H7 (cell line): ENCODE results near the gene TUBG1. TPM values are rescaled to one million over a fixed set of nuclear protein-coding genes. Genes with fewer than 3 reads are reported as not detected.
A peak's percentile ranks its signal among the peaks of the same experiment; 100 is the strongest.

Experiments
- DNase-seq: peaks from one replicate; pipeline ENCODE4 v3.0.0; 2012
- H3K27me3 ChIP-seq: 2 replicates; pipeline ENCODE4 v1.6.0; 2011; ENCODE audit warnings: mild to moderate bottlenecking, low read length; ENCODE audit not compliant: control insufficient read depth, insufficient read depth
- H3K36me3 ChIP-seq: replicated peaks from 2 replicates; pipeline ENCODE4 v1.5.1; 2011; ENCODE audit warnings: low read length; ENCODE audit not compliant: control insufficient read depth, insufficient read depth
- H3K4me3 ChIP-seq: 2 replicates; pipeline ENCODE4 v1.5.1; 2011; ENCODE audit warnings: low read depth, mild to moderate bottlenecking, control low read depth, low read length, moderate library complexity; ENCODE audit not compliant: insufficient read depth
- total RNA-seq: library from RNA; depleted of rRNA; stranded (reverse); fragments of >200 nt; shearing (Covaris generic); gene quantifications from 2 replicates; pipeline ENCODE4 v1.2.3, GENCODE V29; 2014; rRNA removed

The TUBG1 gene
- 147 and 158 TPM in 2 replicates for total RNA-seq

GRCh38 chr17:42609182-42609813 lies at the start of gene TUBG1, which contains the start of gene RETREG3:
TSS of gene TUBG1 (plus strand) at chr17:42609683. CDS start at chr17:42609738, 55 bp downstream.
TSS of gene RETREG3 (minus strand) at chr17:42609374. CDS start at chr17:42609324, 50 bp downstream.
- DNase-seq = peak; percentile 100
- Histone ChIP-seq H3K27me3 (no peaks in the 10 kb centered on the region), H3K4me3 (peak within 1 kb of the TSS; percentile 99), H3K36me3 (peaks cover 19% of the 10 kb centered on the region)

- Histone ChIP-seq H3K4me3 (no peak overlapping the region), H3K27me3 (no peaks in the 10 kb centered on the region), H3K36me3 (peaks cover 12% of the 10 kb centered on the region)
- no peak for DNase-seq
Measured at GRCh38 chr17:42560246-42560645, 49.2 kb upstream of the TUBG1 start.

DNA sequence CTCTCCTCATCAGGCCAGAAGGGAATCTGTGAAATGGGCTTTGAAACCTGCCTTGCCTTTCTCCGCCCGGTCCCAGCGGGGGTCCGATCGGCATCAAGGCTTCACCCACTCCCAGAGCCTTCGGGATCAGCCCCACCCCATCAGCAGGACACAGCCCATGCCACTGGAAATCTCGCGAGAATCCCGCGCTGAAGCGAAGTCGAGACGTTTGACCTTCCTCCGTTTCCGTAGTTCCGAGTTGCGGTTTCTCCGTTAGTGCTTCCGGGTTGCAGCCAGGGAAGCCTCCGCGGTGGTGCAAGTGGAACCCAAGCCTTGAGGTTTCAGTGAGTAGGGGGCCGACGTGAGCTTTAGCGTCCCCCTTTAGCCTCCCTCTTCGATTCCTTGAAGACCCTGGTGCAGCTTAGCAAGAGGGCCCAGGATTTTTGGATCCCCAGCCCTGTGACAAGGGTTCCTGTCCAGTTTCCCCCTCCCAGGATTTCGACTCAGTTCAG lies 47.5 kb upstream of the TUBG1 start, which contains the start of gene COASY:
COASY (plus strand) TSS at position 252 of the 491 bp plus-strand sequence. CDS start 475 bp downstream, outside the sequence.
- H3K4me3 ChIP-seq = peak within 1 kb of the TSS; percentile 92
- H3K36me3 ChIP-seq = peaks cover 16% of the 10 kb centered on the region
- no peaks in the 10 kb centered on the region for H3K27me3 ChIP-seq
- DNase-seq = peak; percentile 98

DNA sequence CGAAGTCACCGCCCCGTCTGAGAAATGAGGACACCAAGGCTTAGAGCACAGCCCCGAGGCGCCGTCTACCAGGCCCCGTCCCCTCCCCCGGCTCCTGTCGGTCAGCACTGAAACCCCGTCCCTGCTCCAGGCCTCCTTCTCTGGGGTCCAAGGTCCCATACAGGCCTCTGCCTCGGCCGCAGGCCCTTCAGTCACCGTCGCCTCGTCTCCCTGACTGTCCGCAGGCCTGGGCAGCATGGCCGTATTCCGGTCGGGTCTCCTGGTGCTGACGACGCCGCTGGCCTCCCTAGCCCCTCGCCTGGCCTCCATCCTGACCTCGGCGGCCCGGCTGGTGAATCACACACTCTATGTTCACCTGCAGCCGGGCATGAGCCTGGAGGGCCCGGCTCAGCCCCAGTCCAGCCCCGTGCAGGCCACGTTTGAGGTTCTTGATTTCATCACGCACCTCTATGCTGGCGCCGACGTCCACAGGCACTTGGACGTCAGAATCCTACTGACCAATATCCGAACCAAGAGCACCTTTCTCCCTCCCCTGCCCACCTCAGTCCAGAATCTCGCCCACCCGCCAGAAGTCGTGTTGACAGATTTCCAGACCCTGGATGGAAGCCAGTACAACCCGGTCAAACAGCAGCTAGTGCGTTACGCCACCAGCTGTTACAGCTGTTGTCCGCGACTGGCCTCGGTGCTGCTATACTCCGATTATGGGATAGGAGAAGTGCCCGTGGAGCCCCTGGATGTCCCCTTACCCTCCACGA lies 46.9 kb upstream of the TUBG1 start:
- peak overlapping the region; percentile 92 for H3K4me3 ChIP-seq
- H3K27me3 ChIP-seq = no peaks in the 10 kb centered on the region
- H3K36me3 ChIP-seq = peaks cover 16% of the 10 kb centered on the region
- DNase-seq = peak; percentile 79

DNA sequence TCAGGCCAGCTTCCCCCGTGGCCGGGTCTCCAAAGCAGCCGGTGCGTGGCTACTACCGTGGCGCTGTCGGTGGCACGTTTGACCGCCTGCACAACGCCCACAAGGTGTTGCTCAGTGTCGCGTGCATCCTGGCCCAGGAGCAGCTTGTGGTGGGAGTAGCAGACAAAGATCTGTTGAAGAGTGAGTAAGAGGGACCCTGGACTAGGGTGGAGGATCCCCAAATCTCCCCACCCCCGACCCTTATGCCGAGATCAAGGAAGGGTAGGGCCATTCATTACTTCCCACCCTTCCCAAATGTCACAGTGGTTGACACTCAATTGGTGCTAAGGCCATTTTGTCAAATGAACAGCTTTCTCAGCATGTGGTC lies 46.4 kb upstream of the TUBG1 start:
- peak overlapping the region; percentile 92 for H3K4me3 ChIP-seq
- no peaks in the 10 kb centered on the region for H3K27me3 ChIP-seq
- DNase-seq = no peak
- peaks cover 16% of the 10 kb centered on the region for H3K36me3 ChIP-seq

GRCh38 chr17:42563543-42563942 lies 45.9 kb upstream of the TUBG1 start:
- Histone ChIP-seq H3K4me3 (no peak overlapping the region), H3K36me3 (peaks cover 17% of the 10 kb centered on the region), H3K27me3 (no peaks in the 10 kb centered on the region)
- DNase-seq = peak; percentile 15

GRCh38 chr17:42563950-42564349 lies 45.5 kb upstream of the TUBG1 start:
- DNase-seq = no peak
- no peaks in the 10 kb centered on the region for H3K27me3 ChIP-seq
- H3K36me3 ChIP-seq = peaks cover 21% of the 10 kb centered on the region
- H3K4me3 ChIP-seq = no peak overlapping the region

- Histone ChIP-seq H3K27me3 (no peaks in the 10 kb centered on the region), H3K4me3 (no peak overlapping the region), H3K36me3 (peaks cover 29% of the 10 kb centered on the region)
- peak; percentile 15 for DNase-seq
Measured at GRCh38 chr17:42564815-42565522, 44.5 kb upstream of the TUBG1 start.

DNA sequence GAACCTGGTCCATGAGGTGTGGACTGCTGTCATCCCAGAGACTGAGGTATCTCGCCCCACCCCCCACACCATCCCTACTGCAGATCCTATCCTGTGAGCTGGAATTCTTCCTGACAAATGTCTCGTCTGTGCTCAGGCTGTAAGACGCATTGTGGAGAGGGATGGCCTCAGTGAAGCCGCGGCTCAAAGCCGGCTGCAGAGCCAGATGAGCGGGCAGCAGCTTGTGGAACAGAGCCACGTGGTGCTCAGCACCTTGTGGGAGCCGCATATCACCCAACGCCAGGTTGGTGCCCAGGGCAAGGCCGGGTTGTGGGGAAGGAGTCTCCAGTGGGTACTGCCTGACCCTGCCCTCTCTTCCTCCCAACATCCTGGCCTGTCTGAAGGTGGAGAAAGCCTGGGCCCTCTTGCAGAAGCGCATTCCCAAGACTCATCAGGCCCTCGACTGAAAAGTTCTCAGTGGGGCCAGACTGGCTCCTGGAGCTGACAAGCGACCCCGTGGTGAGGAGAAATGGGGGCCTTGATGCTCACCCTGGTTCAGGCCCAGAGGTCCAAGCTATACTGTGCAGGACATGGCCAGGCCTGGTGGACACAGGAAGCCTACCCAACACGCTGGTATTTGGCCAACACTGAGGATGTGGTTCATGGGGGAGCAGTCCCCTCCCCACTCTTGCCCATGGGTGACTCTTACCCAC lies 43.8 kb upstream of the TUBG1 start:
- no peak overlapping the region for H3K4me3 ChIP-seq
- no peaks in the 10 kb centered on the region for H3K27me3 ChIP-seq
- peak; percentile 34 for DNase-seq
- H3K36me3 ChIP-seq = peaks cover 34% of the 10 kb centered on the region

DNA sequence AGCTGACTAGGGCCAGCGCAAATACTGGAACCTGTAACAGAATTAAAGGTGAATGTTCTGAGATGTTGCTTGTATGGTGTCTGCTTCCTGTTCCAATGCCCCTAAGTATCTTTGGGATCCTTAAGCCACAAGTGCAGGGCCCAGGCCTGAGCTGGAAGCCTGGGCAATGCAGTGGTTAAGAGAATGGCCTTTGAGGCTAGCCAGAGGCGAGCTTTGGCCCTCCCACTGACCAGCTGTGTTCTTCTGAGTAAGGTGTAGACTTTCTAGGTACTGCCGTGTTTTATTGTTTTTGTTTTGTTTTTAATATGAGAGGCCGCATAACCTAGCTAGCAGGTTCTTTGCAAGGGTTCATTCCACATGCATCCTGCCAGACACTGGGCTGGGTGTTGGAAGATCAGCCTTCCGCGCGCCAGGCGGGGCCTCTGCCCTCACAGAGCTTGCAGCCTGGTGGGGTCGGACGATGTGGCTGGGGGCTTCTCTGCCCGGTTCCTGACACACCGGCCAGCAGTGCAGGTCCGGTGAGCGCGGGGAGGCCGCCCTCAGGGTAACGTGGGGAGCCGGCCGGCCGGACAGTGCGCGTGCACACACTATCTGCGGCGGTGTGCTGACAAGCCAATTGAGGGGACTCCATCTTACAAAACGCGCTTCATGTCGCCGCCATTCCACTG lies 43.1 kb upstream of the TUBG1 start:
- peaks cover 35% of the 10 kb centered on the region for H3K36me3 ChIP-seq
- no peaks in the 10 kb centered on the region for H3K27me3 ChIP-seq
- H3K4me3 ChIP-seq = peak overlapping the region; percentile 88
- DNase-seq = no peak

DNA sequence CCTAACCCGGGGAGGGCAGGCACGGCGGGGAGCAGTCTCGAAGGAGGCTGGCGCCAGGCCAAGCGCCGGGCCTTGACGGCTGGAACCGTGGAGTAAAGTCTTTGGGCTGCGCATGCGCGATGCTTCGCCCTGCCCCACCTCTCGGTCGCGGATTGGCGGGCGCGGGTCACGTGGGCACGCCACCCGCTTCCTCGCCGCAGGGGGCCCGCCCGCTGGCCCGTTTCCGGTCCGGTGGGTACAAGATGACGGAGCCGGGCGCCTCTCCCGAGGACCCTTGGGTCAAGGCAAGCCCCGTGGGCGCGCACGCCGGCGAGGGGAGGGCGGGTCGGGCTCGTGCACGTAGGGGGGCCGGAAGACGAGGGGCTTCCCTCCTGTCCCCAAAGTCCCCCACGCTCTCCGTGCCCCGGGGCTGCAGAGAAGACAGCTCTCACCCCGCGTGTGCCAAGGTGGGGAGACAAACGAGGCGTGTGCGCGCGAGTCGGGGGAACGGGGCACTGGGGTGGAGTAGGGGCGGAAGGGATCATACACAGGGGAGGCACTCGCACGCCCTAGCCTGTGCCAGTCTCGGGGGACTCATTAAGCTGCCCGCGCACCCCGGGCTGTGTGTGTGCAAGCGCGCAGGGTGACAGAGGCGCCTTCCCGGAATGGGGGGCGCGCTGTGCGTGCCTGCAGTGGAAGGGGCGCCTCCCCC lies 42.5 kb upstream of the TUBG1 start, which contains the start of gene MLX:
MLX (plus strand) TSS at position 218 of the 691 bp plus-strand sequence; CDS start at position 243, 25 bp downstream.
- Histone ChIP-seq H3K4me3 (peak within 1 kb of the TSS; percentile 88), H3K36me3 (peaks cover 41% of the 10 kb centered on the region)

DNA sequence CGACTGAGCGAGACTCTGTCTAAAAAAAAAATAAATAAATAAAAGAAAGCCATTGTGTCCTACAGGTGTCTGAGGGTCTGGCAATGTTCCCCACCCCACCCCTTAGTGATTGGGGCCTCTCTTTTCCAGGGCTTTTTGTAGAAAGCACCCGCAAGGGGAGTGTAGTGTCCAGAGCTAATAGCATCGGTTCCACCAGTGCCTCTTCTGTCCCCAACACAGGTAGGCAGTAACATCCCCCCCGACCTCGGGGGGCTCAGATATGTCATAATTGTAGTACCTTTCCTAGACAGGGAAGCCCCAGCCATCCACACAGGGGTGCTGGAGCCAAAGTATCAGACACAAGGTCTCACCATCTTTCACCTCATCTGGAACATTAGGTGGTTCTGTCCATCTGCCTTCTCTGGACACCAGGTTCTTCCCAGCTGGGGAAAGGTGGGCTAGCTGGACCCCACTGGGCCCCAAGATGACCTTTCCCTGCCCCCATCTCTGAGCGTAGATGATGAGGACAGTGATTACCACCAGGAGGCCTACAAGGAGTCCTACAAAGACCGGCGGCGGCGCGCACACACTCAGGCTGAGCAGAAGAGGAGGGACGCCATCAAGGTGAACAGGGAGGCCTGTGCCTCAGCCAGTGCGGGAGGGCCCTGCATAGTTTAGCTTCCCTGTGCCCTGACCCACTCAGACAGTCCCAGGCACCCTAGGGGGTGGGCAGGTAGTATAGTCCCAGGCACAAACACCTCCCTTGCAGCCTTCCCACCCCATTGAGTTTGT lies 41.0 kb upstream of the TUBG1 start:
- Histone ChIP-seq H3K36me3 (peaks cover 53% of the 10 kb centered on the region), H3K4me3 (no peak overlapping the region), H3K27me3 (no peaks in the 10 kb centered on the region)
- DNase-seq = peak; percentile 21

More for the DNA sequence above, 42.5 kb upstream of the TUBG1 start, which contains the start of gene MLX:
- no peaks in the 10 kb centered on the region for H3K27me3 ChIP-seq
- DNase-seq = peak; percentile 100
